Measurements from ENCODE around the gene UCKL1.

Gene UCKL1

DNA sequence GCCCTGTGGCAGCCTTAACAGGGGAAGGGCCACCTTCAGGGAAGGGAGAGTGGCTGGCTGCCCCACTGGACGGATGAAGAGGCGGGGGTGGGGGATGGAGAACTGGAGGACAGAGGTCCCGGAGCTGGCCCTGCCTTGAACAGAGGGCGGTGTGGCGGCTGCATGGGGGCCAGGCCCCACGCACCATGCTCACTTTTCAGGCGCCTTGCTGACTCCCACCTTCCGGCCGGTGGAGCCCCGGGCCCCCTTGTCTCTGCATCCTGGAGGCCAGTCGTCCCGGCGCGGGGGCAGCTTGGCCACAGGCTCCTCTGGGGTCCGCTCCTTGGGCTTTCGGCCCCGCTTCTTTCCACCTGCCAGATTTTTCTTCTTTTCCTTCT is 3.5 kb upstream of the UCKL1 start:
- TF ChIP-seq, protein P1, sequence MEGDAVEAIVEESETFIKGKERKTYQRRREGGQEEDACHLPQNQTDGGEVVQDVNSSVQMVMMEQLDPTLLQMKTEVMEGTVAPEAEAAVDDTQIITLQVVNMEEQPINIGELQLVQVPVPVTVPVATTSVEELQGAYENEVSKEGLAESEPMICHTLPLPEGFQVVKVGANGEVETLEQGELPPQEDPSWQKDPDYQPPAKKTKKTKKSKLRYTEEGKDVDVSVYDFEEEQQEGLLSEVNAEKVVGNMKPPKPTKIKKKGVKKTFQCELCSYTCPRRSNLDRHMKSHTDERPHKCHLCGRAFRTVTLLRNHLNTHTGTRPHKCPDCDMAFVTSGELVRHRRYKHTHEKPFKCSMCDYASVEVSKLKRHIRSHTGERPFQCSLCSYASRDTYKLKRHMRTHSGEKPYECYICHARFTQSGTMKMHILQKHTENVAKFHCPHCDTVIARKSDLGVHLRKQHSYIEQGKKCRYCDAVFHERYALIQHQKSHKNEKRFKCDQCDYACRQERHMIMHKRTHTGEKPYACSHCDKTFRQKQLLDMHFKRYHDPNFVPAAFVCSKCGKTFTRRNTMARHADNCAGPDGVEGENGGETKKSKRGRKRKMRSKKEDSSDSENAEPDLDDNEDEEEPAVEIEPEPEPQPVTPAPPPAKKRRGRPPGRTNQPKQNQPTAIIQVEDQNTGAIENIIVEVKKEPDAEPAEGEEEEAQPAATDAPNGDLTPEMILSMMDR (IDR thresholded peaks at IDR 0.05; ENCODE audit: low read depth, low read length), result no peak
- H3K4me3 ChIP-seq (ENCODE audit: low read depth, low read length), result no peak overlapping the region

DNA sequence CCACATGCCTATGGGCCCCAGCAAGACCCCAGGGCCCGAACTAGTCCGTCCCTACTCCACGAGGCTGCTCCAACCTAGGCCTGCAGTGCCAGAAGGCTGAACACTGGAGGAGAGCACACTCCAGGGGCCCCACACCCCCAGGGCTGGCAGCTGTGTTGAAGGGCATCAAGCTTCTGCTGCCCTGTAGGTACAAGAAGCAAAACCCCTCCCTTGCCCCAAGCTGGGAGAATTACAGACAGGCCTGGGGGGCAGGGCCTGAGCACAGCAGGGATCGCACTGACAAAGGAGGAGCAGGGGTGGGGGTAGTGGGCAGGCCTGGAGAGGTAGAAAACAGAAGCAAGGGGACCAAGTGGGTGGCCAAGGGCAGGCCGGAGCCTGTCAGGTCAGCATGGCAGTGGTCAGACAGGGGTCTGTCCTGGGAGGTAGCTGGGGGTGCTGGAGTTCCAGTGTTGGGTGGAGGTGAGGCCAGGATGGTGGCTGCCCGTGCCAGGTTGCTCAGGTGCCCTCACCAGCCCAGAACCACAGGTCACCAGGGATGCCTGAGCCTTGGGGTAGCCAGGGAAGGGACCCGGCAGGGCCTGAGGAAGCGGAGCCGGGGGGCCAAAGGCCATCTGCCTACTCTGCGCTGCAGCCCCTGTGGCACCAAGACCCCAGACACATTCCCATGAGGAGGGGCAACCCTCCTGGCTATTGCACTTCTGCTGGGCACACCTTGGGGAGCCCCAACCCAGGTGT is 2.9 kb upstream of the UCKL1 start:
- TF ChIP-seq, protein P1 (IDR thresholded peaks at IDR 0.05; ENCODE audit: low read depth, low read length), result no peak
- no peak overlapping the region for H3K4me3 ChIP-seq (ENCODE audit: low read depth, low read length)

- TF ChIP-seq, protein P1 (IDR thresholded peaks at IDR 0.05; ENCODE audit: low read depth, low read length), result no peak
- no peak overlapping the region for H3K4me3 ChIP-seq (ENCODE audit: low read depth, low read length)
Observed at GRCh38 chr20:63958471-63958870, 2.3 kb upstream of the UCKL1 start.

GRCh38 chr20:63957690-63958441 is 1.6 kb upstream of the UCKL1 start:
- no peak overlapping the region for H3K4me3 ChIP-seq (ENCODE audit: low read depth, low read length)
- TF ChIP-seq, protein P1 (IDR thresholded peaks at IDR 0.05; ENCODE audit: low read depth, low read length), result no peak

DNA sequence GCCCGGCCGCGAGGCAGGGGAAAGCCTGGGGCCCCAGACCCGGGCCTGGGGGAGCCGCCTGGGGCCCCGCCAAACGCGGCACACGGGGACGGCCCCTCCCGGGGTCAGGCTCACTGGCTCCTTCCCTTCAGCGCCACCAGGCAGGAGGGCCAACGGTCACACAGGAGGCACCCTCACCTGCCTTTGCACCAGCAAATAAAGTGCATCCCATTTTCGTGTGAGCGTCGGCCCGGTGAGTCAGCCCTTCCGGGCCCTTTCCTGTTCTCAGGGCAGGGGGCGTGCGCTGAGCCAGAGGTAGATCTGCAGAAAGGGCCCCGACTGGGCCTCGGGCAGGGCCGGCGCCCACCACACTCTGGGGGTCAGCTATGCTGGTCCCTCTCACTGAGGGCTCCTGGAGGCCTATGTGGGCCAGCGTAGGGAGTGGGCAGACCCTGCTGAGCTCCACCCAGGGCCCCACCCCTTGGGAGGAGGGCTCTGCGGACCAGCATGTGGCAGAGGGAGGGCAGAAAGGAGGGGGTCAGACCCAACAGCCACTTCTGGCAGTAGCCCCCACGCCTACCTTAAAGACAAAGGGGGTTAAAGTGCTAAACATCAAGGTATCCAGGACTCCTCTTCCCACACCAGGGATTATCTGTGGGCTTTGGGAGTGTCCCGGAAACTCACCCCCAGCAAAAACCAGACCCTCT is 931 bp upstream of the UCKL1 start:
- TF ChIP-seq, protein P1 (IDR thresholded peaks at IDR 0.05; ENCODE audit: low read depth, low read length), result no peak
- peak overlapping the region; percentile 54 for H3K4me3 ChIP-seq (ENCODE audit: low read depth, low read length)

- peak overlapping the region; percentile 54 for H3K4me3 ChIP-seq (ENCODE audit: low read depth, low read length)
- TF ChIP-seq, protein P1 (IDR thresholded peaks at IDR 0.05; ENCODE audit: low read depth, low read length), result no peak
Observed at GRCh38 chr20:63956664-63957003, 418 bp upstream of the UCKL1 start.
